CD4-positive, CD25-positive, alpha-beta regulatory T cell (primary cell): ENCODE measurements around the gene OR5AN1. TPM values are rescaled to one million over a fixed set of nuclear protein-coding genes. Genes with fewer than 3 reads are reported as not detected.
"Not testable (repeated sequence)": the region's sequence is repeated elsewhere in the genome, so short reads cannot be mapped to it uniquely, and the experiment has no call there.

Experiments
- ATAC-seq, 2 donors: fragments of 150-1000 bp; cut with Tn5 transposase; one replicate each; pipeline ENCODE4 v1.10.0; 2021; ENCODE audit warnings: low read depth in 2 of 2, moderate number of reproducible peaks in 2 of 2, moderate library complexity in 1 of 2
- DNase-seq, 3 donors: peaks; one replicate each; pipeline versions ENCODE4 v3.0.0 to v3.0.0-alpha.2; 2012 to 2022; ENCODE audit warnings: mixed read lengths in 1 of 3
- H3K27ac ChIP-seq: one replicate; pipeline ENCODE4 v1.7.0; 2013; ENCODE audit warnings: mild to moderate bottlenecking, low read length; ENCODE audit not compliant: insufficient read depth, poor library complexity, severe bottlenecking
- H3K27me3 ChIP-seq: one replicate; pipeline ENCODE4 v1.7.0; 2013; ENCODE audit warnings: low read length; ENCODE audit not compliant: control insufficient read depth, insufficient read depth
- H3K36me3 ChIP-seq: one replicate; pipeline ENCODE4 v1.7.0; 2013; ENCODE audit warnings: mild to moderate bottlenecking, low read length, moderate library complexity; ENCODE audit not compliant: control insufficient read depth, insufficient read depth
- H3K4me1 ChIP-seq: 2 replicates; pipeline ENCODE4 v1.7.0; 2013; ENCODE audit warnings: mild to moderate bottlenecking, low read length; ENCODE audit not compliant: insufficient read depth, control insufficient read depth, poor library complexity, severe bottlenecking
- H3K4me3 ChIP-seq: one replicate; pipeline ENCODE4 v1.7.0; 2013; ENCODE audit warnings: low read depth, mild to moderate bottlenecking, low read length, moderate library complexity
- H3K9me3 ChIP-seq, 2 experiments: 1 replicate in 1 of 2; 2 replicates in 1 of 2; pipeline ENCODE4 v1.7.0; 2013; ENCODE audit warnings: low read length in 2 of 2, mild to moderate bottlenecking in 1 of 2, moderate library complexity in 1 of 2; ENCODE audit not compliant: control insufficient read depth in 2 of 2
- H3K27ac Mint-ChIP-seq, 3 donors: one replicate each; pipeline ENCODE4 v1.8.0; 2020 to 2022; ENCODE audit warnings: mild to moderate bottlenecking in 3 of 3, mixed read lengths in 3 of 3, moderate library complexity in 2 of 3
- H3K27me3 Mint-ChIP-seq: one replicate; pipeline ENCODE4 v1.8.0; 2022; ENCODE audit warnings: mild to moderate bottlenecking, mixed read lengths
- H3K36me3 Mint-ChIP-seq: one replicate; pipeline ENCODE4 v1.8.0; 2020; ENCODE audit warnings: mixed read lengths
- H3K4me1 Mint-ChIP-seq, 4 donors: one replicate each; pipeline ENCODE4 v1.8.0; 2020 to 2022; ENCODE audit warnings: mixed read lengths in 4 of 4, mild to moderate bottlenecking in 1 of 4
- H3K4me3 Mint-ChIP-seq, 4 donors: one replicate each; pipeline ENCODE4 v1.8.0; 2020 to 2022; ENCODE audit warnings: mild to moderate bottlenecking in 4 of 4, mixed read lengths in 4 of 4, moderate library complexity in 3 of 4
- H3K9me3 Mint-ChIP-seq, 7 donors: one replicate each; pipeline ENCODE4 v1.8.0; 2020 to 2022; ENCODE audit warnings: mixed read lengths in 7 of 7, mild to moderate bottlenecking in 3 of 7, moderate library complexity in 2 of 7
- polyA plus RNA-seq, 4 donors: library from polyadenylated mRNA; unstranded; fragments of 300-500 nt; fragmentation: Illumina TruSeq; gene quantifications; one replicate each; pipeline ENCODE4 v1.2.3, GENCODE V29; 2021
- total RNA-seq: library from RNA; stranded (reverse); gene quantifications from one replicate; pipeline ENCODE4 v1.2.3, GENCODE V29; 2022

Gene OR5AN1, protein sequence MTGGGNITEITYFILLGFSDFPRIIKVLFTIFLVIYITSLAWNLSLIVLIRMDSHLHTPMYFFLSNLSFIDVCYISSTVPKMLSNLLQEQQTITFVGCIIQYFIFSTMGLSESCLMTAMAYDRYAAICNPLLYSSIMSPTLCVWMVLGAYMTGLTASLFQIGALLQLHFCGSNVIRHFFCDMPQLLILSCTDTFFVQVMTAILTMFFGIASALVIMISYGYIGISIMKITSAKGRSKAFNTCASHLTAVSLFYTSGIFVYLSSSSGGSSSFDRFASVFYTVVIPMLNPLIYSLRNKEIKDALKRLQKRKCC
- total RNA-seq: not detected
- not detected for polyA plus RNA-seq

DNA sequence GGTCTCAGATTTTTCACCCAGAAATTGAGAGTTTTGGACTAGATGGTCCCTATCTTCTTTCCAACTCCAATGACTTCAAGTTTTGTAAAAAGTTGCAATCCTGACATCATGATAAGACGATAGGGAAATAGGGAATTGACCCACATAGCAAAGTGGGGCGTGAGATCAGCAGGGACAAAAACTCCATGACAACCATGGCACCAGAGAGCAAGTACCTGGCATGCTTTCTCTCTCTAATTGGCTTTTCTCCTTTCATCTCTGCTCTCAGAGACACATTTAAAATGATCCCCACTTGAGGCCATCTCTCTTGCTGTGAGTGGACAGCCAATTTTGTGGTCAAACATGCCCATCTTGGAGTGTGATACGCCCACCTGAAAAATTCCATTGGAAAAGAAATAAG, at the start of gene OR5AN1:
Gene OR5AN1, plus strand, starts transcription at position 301 of the 400 bp plus-strand sequence. CDS start 5,564 bp downstream, outside the sequence.
- H3K4me3 ChIP-seq: no peak within 1 kb of the TSS
- no peaks in the 10 kb centered on the region for H3K36me3 ChIP-seq
- H3K4me1 ChIP-seq: no peaks in the 10 kb centered on the region
- no peak within 1 kb of the TSS for H3K4me3 Mint-ChIP-seq
- H3K27me3 ChIP-seq: no peaks in the 10 kb centered on the region
- ATAC-seq (no peak), DNase-seq (no peak)
- H3K27ac ChIP-seq: no peak within 1 kb of the TSS
- H3K9me3 ChIP-seq: no peaks in the 10 kb centered on the region
- no peaks in the 10 kb centered on the region for H3K36me3 Mint-ChIP-seq
- H3K27me3 Mint-ChIP-seq: no peaks in the 10 kb centered on the region
- no peak within 1 kb of the TSS for H3K27ac Mint-ChIP-seq
- H3K4me1 Mint-ChIP-seq: no peaks in the 10 kb centered on the region
- peaks cover 0 to 4% (median 0%) of the 10 kb centered on the region in 7 donors for H3K9me3 Mint-ChIP-seq

DNA sequence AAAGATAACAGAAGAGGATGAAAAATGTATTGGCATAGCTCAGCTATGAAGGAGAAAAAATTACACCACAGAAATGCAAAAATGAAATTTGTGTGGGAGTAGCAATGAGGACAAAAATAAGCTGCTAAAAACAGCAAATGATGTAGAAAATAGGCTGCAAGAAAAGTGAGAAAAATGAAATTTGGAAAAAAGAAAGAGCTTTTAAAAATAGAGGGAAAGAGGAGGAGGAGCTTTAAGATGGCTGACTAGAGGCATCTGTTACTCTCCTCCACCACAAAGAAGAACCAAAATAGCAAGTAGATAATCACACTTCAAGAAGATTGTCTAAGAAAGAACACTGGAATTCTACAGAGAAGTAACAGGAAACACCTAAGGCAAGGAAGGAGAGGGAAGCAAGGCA, 23.7 kb upstream of the OR5AN1 start:
- no peaks in the 10 kb centered on the region for H3K36me3 Mint-ChIP-seq
- no peaks in the 10 kb centered on the region for H3K4me1 ChIP-seq
- H3K4me3 Mint-ChIP-seq: no peak overlapping the region
- no peak for DNase-seq
- peaks cover 4% of the 10 kb centered on the region for H3K27me3 Mint-ChIP-seq
- H3K27me3 ChIP-seq: peaks cover 2% of the 10 kb centered on the region
- H3K36me3 ChIP-seq: no peaks in the 10 kb centered on the region
- no peak overlapping the region for H3K4me3 ChIP-seq
- peaks cover 0 to 7% (median 4%) of the 10 kb centered on the region in 7 donors for H3K9me3 Mint-ChIP-seq
- no peaks in the 10 kb centered on the region for H3K4me1 Mint-ChIP-seq
- H3K27ac Mint-ChIP-seq: no peak overlapping the region
- ATAC-seq: no peak
- H3K27ac ChIP-seq: no peak overlapping the region
- no peaks in the 10 kb centered on the region for H3K9me3 ChIP-seq

DNA sequence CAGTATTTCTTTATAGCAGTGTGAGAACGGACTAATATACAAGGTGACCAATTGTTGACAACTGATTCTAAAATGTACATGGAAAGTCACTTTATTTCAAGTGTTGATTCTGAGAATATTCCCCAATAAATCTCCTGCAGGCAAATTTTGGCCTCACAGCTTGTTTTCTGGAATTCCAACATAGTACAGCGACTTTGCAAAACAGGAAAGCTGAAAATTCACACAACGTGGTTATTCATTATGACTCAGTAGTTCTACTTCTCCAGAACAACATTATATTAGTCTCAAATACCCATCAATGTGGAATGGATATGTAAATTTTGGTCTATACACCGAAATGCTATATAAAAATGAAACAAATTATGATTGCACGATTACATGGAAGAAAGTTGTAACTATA, 22.5 kb upstream of the OR5AN1 start:
- Histone ChIP-seq H3K4me1 (no peaks in the 10 kb centered on the region), H3K4me3 (no peak overlapping the region), H3K27ac (no peak overlapping the region), H3K27me3 (peaks cover 2% of the 10 kb centered on the region), H3K9me3 (no peaks in the 10 kb centered on the region), H3K36me3 (no peaks in the 10 kb centered on the region)
- no peak overlapping the region for H3K27ac Mint-ChIP-seq
- H3K4me1 Mint-ChIP-seq: no peaks in the 10 kb centered on the region
- no peaks in the 10 kb centered on the region for H3K36me3 Mint-ChIP-seq
- H3K4me3 Mint-ChIP-seq: no peak overlapping the region
- DNase-seq: no peak
- H3K9me3 Mint-ChIP-seq: peaks cover 1 to 7% (median 4%) of the 10 kb centered on the region in 7 donors
- no peak for ATAC-seq
- H3K27me3 Mint-ChIP-seq: peaks cover 4% of the 10 kb centered on the region

DNA sequence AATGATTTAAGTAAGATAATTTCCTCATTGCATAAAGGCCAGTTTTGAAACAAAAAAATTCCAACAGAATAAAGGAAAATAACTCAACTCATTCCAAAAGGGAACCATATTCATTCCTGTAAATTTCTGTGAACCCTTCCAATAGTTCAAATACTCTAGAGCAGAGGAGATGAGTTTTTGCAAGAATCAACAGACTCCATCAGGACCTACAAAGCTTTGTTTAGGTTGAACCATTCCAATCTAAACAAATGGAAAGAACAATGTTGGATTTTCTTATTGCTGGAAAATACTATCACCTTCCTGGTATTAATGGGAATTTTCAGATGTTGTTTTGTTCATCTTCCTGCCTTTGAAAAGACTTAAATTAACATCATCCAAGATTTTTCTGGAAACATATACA, 21.8 kb upstream of the OR5AN1 start:
- H3K9me3 Mint-ChIP-seq: peaks cover 1 to 7% (median 4%) of the 10 kb centered on the region in 7 donors
- peaks cover 4% of the 10 kb centered on the region for H3K27me3 Mint-ChIP-seq
- Histone ChIP-seq H3K27ac (no peak overlapping the region), H3K4me1 (no peaks in the 10 kb centered on the region), H3K9me3 (no peaks in the 10 kb centered on the region), H3K36me3 (no peaks in the 10 kb centered on the region), H3K4me3 (no peak overlapping the region), H3K27me3 (peaks cover 2% of the 10 kb centered on the region)
- H3K4me3 Mint-ChIP-seq: no peak overlapping the region
- H3K27ac Mint-ChIP-seq: no peak overlapping the region
- DNase-seq: no peak
- ATAC-seq: no peak
- H3K4me1 Mint-ChIP-seq: no peaks in the 10 kb centered on the region
- H3K36me3 Mint-ChIP-seq: no peaks in the 10 kb centered on the region

DNA sequence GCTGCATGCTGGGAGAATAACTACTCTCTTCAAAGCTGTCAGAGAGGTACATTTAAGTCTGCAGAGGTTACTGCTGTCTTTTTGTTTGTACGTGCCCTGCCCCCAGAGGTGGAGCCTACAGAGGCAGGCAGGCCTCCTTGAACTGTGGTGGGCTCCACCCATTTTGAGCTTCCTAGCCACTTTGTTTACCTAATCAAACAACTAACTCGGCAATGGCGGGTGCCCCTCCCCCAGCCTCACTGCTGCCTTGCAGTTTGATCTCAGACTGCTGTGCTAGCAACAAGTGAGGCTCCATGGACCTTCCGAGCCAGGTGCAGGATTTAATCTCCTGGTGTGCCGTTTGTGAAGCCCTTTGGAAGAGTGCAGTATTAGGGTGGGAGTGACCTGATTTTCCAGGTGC, 9.0 kb upstream of the OR5AN1 start:
- not testable (repeated sequence) for H3K27me3 ChIP-seq, H3K4me1 Mint-ChIP-seq, H3K36me3 Mint-ChIP-seq, H3K36me3 ChIP-seq, H3K9me3 ChIP-seq, H3K4me3 Mint-ChIP-seq, H3K4me3 ChIP-seq, H3K27ac Mint-ChIP-seq, H3K4me1 ChIP-seq, DNase-seq, ATAC-seq, H3K27me3 Mint-ChIP-seq, H3K27ac ChIP-seq
- peaks cover 0 to 25% (median 6%) of the 10 kb centered on the region in 7 donors for H3K9me3 Mint-ChIP-seq

DNA sequence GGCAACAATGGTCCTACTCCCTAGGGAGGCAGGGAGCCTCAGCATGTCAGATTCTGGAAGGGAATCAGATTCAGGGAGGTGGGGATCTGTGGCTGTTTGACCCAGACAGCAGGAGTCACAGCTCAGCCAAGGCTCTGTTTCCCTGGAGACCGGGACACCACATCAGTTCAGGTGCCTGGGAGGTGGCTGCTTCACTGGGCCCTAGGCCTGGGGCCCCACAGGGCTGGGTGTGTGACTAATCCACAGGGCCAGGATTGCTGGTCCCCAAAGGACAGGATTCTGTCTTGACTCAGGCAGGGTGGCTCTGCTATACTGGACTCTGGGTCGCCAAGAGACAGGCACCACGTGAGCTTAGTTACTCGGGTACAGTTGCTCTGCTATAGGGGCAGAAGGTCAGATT, 3.5 kb upstream of the OR5AN1 start:
- Histone ChIP-seq H3K27me3 (no peaks in the 10 kb centered on the region), H3K4me3 (no peak overlapping the region), H3K27ac (no peak overlapping the region), H3K4me1 (no peaks in the 10 kb centered on the region), H3K9me3 (no peaks in the 10 kb centered on the region), H3K36me3 (no peaks in the 10 kb centered on the region)
- DNase-seq: no peak
- H3K4me3 Mint-ChIP-seq: no peak overlapping the region
- no peaks in the 10 kb centered on the region for H3K27me3 Mint-ChIP-seq
- no peaks in the 10 kb centered on the region for H3K36me3 Mint-ChIP-seq
- no peaks in the 10 kb centered on the region for H3K4me1 Mint-ChIP-seq
- no peak overlapping the region for H3K27ac Mint-ChIP-seq
- peaks cover 0 to 2% (median 0%) of the 10 kb centered on the region in 7 donors for H3K9me3 Mint-ChIP-seq
- ATAC-seq: no peak

DNA sequence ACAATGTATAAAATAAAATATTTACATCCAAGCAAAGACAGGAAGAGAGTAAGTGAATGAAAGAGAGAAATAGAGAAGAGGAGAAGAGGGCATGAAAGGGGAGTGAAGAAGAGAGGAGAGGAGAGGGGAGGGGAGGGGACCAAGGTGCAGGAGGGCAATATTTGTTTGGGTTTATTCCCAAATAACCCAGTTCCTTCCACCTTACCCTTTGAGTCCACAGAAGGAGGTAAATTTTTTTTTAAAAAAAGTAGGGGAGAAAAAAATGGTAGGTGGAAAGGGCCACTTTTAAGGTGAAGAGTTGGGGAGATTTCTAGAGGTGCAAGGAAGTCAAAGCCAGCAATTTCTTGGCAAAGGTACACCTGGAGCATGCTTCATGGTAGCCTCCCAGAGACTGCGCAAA, 2.1 kb upstream of the OR5AN1 start:
- Mint-ChIP-seq H3K27me3 (no peaks in the 10 kb centered on the region), H3K4me1 (no peaks in the 10 kb centered on the region), H3K27ac (no peak overlapping the region), H3K4me3 (no peak overlapping the region), H3K36me3 (no peaks in the 10 kb centered on the region), H3K9me3 (peaks cover 0 to 2% (median 0%) of the 10 kb centered on the region in 7 donors)
- Histone ChIP-seq H3K27ac (no peak overlapping the region), H3K9me3 (no peaks in the 10 kb centered on the region), H3K4me3 (no peak overlapping the region), H3K27me3 (no peaks in the 10 kb centered on the region), H3K36me3 (no peaks in the 10 kb centered on the region), H3K4me1 (no peaks in the 10 kb centered on the region)
- DNase-seq (no peak), ATAC-seq (no peak)

DNA sequence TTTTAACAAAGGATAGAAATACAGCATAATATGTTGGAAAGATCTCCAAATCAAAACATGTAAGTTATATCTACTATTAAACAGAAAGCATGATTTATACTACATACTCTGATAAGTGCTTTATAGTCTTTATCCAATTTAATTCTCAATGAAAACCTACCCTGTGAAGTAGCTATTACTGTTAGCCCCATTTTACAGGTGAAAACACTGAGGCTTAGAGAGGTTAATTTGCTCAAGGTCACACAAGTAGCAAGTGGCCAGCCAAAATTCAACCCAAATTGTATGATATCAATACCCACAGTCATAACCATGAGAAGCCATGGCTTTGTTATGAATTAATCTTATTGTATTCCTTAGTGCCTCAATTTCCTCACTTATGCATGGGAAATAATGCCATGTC, 675 bp upstream of the OR5AN1 start:
- no peak for ATAC-seq
- H3K9me3 Mint-ChIP-seq: peaks cover 0 to 4% (median 0%) of the 10 kb centered on the region in 7 donors
- H3K4me1 Mint-ChIP-seq: no peaks in the 10 kb centered on the region
- H3K27ac ChIP-seq: no peak overlapping the region
- no peaks in the 10 kb centered on the region for H3K27me3 Mint-ChIP-seq
- no peaks in the 10 kb centered on the region for H3K4me1 ChIP-seq
- H3K9me3 ChIP-seq: no peaks in the 10 kb centered on the region
- no peak overlapping the region for H3K4me3 ChIP-seq
- H3K27me3 ChIP-seq: no peaks in the 10 kb centered on the region
- H3K36me3 Mint-ChIP-seq: no peaks in the 10 kb centered on the region
- H3K4me3 Mint-ChIP-seq: no peak overlapping the region
- DNase-seq: no peak
- H3K36me3 ChIP-seq: no peaks in the 10 kb centered on the region
- H3K27ac Mint-ChIP-seq: no peak overlapping the region
